Hippocampal formation (tissue), 2 donors: ENCODE data around the gene APBB2.

Source experiments
- DNase-seq, 2 donors: peaks; one replicate each; lab custom pipeline; 2025; lab: John Stamatoyannopoulos, UW

APBB2 gene

GRCh38 chr4:41134581-41134980 is 79.8 kb downstream of the APBB2 start:
- no peak for DNase-seq

- no peak for DNase-seq
Measured at GRCh38 chr4:41133454-41134018, 80.8 kb downstream of the APBB2 start.

- DNase-seq: no peak
Measured at GRCh38 chr4:41132055-41132683, 82.2 kb downstream of the APBB2 start.

DNA sequence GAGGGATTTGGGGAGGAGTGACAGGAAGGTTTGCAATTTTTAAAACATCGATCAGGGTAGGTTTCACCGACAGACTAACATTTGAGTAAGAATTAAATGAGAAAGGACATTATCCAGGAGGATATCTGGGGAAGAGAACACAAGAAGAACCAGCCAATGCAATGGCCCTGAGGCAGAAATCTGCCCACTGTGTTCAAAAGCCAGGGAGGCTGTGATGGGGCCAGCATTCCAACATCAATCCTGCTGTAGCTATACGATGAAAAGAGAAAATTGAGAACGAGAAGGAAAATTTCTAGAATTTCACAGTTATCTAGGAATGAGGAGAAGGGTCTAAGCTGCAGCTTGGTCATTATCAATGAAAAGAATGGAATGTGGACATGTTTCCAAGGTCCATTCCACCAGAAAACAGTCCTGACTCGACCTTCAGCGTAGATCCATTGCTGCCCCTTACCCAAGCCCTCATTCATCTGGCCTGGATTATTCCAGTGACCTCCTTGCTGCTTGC is 84.4 kb downstream of the APBB2 start:
- DNase-seq: no peak

- DNase-seq: no peak
Measured at GRCh38 chr4:41129128-41129754, 85.1 kb downstream of the APBB2 start.

DNA sequence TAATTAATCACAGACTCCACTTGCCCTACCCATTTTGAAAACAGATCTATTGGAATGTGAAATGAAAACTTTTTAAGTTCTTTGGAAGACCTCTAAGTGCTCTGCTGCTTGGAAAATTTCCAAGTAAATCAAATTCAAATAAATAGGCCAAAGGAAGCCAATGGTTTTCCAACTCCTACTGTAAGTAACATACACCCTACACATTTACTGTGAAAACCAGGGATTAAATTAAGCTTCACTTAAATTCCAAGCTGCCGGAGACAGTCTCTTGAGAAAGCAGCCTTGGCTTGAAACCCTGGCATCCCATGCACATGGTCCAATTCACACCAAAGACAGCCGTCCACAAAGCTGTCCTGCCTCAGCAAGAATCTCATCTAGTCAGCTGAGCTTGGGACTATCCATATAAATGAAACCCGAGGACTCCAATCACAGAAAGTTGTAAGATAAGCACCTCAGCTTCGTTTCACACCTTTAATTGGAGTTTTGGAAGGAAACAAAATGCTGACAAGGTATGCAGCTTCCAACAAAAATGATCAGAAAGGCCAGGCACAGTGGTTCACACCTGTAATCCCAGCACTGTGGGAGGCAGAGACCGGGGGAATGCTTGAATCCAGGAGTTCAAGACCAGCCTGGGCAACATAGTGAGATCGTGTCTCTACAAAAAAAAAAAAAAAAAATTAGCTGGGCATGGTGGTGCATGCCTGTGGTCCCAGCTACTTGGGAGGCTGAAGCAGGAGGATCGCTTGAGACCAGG is 88.6 kb downstream of the APBB2 start:
- no peak for DNase-seq

DNA sequence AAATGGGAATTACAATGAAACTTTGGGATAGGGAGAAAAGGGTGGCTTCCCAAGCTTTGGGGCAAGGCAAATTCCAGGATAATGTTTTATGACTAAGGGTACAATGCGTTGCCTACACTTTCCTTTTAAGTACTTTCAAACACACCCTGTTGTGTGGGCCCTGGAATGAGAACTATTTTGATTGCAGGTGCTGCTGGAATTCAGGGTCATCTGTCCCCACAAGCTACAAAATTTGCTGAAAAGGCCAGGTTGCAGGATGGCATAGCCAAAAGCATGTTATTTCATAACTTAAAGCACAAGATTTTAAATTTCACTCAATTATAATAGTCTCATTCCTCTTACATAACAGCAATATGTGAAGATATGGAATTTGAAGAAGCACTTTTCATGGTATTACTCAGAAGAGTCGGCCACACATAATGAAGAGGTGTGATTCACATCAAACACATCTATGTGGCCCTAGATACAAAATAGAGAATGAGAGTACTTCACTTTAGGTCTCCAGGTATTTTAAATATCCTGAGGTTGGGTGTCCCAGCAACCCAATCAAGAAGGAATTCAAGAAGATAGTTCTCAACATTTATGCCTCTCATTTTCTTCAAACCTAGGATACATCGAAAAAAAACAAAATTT is 89.3 kb downstream of the APBB2 start:
- no peak for DNase-seq

- no peak for DNase-seq
Measured at GRCh38 chr4:41122775-41123174, 91.6 kb downstream of the APBB2 start.

DNA sequence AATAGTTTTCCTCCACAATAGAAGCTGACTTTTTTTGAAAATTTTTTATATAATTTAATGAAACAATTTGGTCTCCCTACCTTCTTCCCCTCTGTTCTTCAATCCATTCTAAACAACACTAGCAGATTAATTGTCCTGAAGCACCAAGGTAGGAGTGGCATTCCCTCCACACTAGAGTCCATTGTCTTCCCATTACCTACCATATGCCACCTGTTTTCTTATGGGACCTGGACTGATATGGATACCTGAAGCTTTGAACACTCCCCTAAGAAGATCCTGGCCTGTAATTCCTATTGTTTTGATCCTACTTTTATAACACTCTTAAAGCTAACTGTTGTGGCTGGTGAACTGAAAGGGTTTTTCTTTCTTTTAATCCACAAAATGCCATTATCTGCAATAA is 92.0 kb downstream of the APBB2 start:
- no peak for DNase-seq

- DNase-seq: no peak
Measured at GRCh38 chr4:41121906-41122305, 92.4 kb downstream of the APBB2 start.

GRCh38 chr4:41120297-41121217 is 93.8 kb downstream of the APBB2 start:
- peak; percentile 25 to 31 for DNase-seq

GRCh38 chr4:41119867-41120295 is 94.5 kb downstream of the APBB2 start:
- no peak for DNase-seq

DNA sequence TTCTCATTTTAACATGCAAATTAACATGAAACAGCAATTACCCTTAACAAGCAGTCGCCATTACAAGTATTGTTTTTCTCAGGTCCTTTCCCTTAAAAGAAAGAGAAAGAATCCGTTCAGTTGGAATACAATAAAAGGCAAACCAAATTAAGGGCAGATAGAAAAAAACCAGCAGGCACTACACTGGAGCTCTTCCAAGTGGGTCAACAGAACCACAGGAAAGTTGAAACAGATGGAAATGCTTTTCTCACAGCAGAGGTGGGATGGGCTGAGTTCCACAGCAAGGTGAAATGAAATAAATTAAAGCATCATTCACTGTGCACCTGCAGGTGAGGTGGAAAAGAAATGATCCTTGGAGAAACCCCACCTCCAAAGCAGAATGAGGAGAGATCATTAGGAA is 102.6 kb downstream of the APBB2 start:
- no peak for DNase-seq

DNA sequence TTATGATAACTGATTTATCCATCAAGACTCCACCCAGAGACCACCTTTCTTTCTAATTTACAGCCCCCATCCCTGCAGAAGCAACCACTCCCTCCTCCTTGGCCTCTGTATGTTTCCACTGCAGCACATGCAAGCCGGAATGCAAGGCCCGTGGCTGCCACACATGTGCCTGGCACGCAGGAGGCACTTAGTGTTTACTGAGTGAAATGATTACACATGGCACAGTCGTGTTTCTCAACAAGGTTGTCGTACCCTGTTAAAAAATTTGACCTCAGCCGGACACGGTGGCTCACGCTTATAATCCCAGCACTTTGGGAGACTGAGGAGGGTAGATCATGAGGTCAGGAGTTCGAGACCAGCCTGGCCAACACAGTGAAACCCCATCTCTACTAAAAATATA is 104.3 kb downstream of the APBB2 start:
- DNase-seq: no peak

DNA sequence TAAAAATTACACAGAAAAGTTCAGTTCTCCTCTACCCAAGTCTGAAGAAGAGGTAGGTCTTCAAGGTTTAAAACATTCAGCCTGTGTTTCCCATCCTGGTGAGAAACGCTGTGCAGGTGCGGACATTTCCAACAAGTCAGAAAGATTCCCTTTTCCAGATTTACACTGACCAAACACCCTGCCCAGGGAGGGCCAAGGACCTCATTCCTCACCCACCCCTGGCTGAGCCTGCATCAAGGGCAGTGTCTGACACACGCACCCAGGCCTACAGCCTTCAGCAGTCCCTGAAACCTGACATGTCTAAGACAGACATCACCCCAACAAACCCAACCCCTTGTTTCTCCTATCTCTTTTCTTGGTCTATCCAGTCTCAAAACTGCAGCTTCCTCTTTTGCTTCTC is 105.9 kb downstream of the APBB2 start:
- no peak for DNase-seq

DNA sequence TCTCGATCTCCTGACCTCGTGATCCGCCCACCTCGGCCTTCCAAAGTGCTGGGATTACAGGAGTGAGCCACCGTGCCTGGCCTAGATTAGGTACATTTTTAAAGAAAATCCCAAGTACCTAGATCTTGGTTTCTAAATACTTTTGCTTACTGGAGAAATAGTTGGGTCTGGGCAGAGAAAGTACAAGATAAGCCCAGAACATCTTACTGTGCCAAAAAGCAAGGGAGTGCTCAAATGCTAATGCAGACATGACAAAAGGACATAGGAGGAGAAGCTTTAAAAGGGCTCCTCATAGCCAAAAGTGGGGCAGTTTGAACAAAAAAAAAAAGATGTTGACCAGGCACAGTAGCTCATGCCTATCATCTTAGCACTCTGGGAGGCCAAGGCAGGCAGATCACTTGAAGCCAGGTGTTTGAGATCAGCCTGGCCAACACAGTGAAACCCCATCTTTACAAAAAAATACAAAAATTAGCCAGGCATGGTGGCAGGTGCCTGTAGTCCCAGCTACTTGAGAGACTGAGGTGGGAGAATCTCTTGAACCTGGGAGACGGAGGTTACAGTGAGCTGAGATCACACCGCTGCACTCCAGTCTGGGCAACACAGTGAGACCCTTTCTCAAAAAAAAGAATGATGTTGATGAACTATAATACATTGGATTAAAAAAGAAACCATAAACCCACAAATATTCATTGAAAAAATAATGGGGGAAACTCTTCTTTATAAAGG is 107.5 kb downstream of the APBB2 start:
- DNase-seq: no peak

DNA sequence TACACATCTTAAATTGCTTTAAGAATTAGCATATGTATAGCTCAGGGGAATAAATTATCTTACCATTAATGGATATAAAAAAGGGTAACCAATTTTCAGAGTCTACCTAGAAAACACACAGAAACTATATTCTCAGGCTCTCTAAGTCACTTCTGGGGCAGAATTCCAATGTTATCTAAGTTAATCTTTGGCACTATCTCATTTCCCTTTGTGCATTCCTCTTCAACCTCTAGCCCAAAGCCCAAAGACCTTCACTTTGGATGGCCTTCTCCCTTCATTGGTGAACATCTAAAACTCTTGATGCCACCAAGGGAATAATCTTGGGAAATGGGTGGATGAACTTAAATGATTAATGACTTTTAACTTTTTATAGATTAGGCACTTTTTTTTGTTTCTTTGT is 108.3 kb downstream of the APBB2 start:
- DNase-seq: no peak

- no peak for DNase-seq
Measured at GRCh38 chr4:41104155-41104554, 110.2 kb downstream of the APBB2 start.

- no peak for DNase-seq
Measured at GRCh38 chr4:41103657-41104056, 110.7 kb downstream of the APBB2 start.

DNA sequence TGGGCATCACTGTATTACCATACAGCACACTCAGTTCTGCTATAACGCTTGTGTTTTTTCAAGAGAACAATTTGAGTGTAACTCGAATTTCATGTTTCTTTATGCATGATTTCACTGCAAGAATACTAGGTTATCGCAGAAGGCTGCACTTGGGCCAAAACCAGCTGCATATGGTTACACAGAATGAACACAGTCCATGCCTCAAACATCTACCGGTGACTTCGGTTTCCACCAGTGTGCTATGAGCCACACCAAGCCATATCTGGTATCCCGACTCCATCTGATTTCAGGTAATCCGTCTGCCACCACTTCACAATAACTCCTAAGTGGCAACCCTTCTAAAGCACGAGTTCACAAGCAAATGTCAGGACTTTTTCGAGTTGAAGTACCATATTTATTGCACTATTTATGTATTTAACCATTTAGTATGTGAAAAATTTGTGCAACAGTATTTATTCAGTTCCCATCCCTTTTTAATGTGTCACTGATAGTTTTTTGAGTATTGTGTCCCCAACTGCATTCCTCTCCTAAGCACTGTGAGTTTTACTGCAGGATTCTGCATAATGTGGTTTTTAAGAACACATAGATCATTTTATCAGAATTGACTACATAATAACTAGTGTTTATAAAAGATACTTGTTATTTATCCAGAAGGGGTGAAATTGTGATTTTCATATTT is 111.8 kb downstream of the APBB2 start:
- DNase-seq: no peak
